ENCODE data around the gene CERT1. TPM values are rescaled to one million over a fixed set of nuclear protein-coding genes. Genes with fewer than 3 reads are reported as not detected.

The CERT1 gene
- total RNA-seq, 4 donors from 2014 or later: 36.9 to 65.8 (median 43.0) TPM

DNA sequence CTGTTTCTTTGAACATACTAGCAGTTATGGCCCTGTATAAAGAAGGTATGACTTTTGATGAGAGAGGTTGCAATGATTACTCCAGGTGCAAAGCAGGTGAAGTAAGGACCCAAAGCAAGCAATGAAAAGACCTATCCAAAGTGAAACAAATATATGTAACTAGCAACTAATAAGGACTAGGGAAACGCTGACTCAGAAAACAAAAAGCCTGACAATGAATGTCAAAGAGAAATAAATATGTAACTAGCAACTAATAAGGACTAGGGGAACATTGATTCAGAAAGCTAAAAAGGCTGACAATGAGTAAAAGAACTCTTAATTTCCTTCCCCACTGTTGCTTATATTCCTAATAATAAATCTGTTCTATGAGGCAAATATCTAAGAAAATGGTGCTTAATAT, 131.3 kb downstream of the CERT1 start:
- intact Hi-C loops (cut with DNase I; ENCODE audit: low total_unique reads): no loop called here
- TF ChIP-seq, protein P1, sequence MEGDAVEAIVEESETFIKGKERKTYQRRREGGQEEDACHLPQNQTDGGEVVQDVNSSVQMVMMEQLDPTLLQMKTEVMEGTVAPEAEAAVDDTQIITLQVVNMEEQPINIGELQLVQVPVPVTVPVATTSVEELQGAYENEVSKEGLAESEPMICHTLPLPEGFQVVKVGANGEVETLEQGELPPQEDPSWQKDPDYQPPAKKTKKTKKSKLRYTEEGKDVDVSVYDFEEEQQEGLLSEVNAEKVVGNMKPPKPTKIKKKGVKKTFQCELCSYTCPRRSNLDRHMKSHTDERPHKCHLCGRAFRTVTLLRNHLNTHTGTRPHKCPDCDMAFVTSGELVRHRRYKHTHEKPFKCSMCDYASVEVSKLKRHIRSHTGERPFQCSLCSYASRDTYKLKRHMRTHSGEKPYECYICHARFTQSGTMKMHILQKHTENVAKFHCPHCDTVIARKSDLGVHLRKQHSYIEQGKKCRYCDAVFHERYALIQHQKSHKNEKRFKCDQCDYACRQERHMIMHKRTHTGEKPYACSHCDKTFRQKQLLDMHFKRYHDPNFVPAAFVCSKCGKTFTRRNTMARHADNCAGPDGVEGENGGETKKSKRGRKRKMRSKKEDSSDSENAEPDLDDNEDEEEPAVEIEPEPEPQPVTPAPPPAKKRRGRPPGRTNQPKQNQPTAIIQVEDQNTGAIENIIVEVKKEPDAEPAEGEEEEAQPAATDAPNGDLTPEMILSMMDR (IDR thresholded peaks at IDR 0.05): no peak
- TF ChIP-seq POLR2A (IDR thresholded peaks at IDR 0.05): no peak
- Histone ChIP-seq H3K27me3 (no peaks in the 10 kb centered on the region), H3K9me3 (no peaks in the 10 kb centered on the region), H3K27ac (no peak overlapping the region), H3K4me1 (no peaks in the 10 kb centered on the region), H3K36me3 (no peaks in the 10 kb centered on the region), H3K4me3 (no peak overlapping the region)
- DNase-seq: no peak

DNA sequence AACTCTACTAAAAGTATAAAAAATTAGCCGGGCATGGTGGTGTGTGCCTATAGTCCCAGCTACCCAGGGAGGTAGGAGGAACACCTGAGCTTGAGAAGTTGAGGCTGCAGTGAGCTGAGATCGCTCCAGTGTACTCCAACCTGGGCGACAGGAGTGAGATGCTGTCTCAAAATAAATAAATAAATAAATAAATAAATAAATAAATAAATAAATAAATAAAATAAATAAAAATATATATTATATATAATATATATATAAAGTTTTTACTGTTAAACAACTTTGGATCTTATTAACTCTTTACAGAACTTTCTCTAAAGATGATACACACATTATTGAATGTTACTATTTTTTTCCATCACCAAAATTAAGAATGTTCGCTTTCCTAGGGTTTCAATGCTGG, 136.0 kb downstream of the CERT1 start:
- Histone ChIP-seq H3K27me3 (no peaks in the 10 kb centered on the region), H3K4me1 (no peaks in the 10 kb centered on the region), H3K4me3 (no peak overlapping the region), H3K27ac (no peak overlapping the region), H3K36me3 (no peaks in the 10 kb centered on the region), H3K9me3 (no peaks in the 10 kb centered on the region)
- intact Hi-C loops (cut with DNase I; ENCODE audit: low total_unique reads): no loop called here
- DNase-seq: no peak
- TF ChIP-seq POLR2A (IDR thresholded peaks at IDR 0.05): no peak
- TF ChIP-seq, protein P1 (IDR thresholded peaks at IDR 0.05): no peak

- Histone ChIP-seq H3K4me1 (no peaks in the 10 kb centered on the region), H3K36me3 (no peaks in the 10 kb centered on the region), H3K27me3 (no peaks in the 10 kb centered on the region), H3K27ac (no peak overlapping the region), H3K9me3 (no peaks in the 10 kb centered on the region), H3K4me3 (no peak overlapping the region)
- no peak for DNase-seq
- TF ChIP-seq, protein P1 (IDR thresholded peaks at IDR 0.05): no peak
- no peak for TF ChIP-seq POLR2A (IDR thresholded peaks at IDR 0.05)
- intact Hi-C loops (cut with DNase I; ENCODE audit: low total_unique reads): no loop called here
Observed at GRCh38 chr5:75374394-75374814, 137.0 kb downstream of the CERT1 start.

DNA sequence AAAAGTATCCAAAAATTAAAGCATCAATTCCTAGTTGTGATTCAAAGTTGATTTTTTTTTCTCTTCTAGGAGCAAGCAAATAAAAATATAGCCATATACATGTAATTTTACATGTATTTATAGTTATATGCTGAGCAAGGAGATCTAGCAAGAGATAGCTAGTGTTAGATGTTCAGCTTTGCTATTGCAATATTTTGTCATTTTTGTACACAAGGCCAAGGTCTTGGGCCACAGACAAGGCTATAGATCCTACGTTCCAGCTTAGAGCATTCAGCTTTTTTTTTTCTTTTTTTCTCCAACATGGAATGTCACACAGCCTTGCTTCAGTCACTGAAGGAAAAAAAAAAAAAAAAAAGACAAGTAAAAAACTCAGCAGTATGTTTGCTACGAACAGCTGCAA, 137.6 kb downstream of the CERT1 start:
- H3K4me1 ChIP-seq: no peaks in the 10 kb centered on the region
- H3K9me3 ChIP-seq: no peaks in the 10 kb centered on the region
- intact Hi-C loops (cut with DNase I; ENCODE audit: low total_unique reads): no loop called here
- H3K27ac ChIP-seq: no peak overlapping the region
- no peak overlapping the region for H3K4me3 ChIP-seq
- no peak for DNase-seq
- TF ChIP-seq, protein P1 (IDR thresholded peaks at IDR 0.05): no peak
- H3K27me3 ChIP-seq: no peaks in the 10 kb centered on the region
- H3K36me3 ChIP-seq: no peaks in the 10 kb centered on the region

DNA sequence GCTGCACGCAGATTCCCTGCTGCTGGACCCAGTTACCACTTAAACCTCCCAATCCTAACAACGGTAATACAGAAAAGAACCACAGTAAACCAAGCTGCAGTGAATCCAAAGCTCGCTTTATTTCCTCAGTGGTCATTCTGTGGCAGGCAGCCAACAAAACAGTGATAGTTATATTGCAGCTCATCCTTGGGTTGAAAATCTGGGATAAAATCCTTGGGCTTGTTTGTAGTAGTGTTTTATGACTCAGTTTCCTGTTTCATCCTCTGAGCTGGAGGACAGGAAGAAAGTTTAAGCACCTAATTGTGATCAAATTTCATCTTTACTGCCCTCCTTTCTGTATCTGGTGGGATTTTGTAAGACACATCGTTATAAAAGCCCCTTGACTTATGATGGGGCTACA, 143.0 kb downstream of the CERT1 start:
- intact Hi-C loops (cut with DNase I; ENCODE audit: low total_unique reads): no loop called here
- Histone ChIP-seq H3K27ac (no peak overlapping the region), H3K36me3 (no peaks in the 10 kb centered on the region), H3K4me1 (no peaks in the 10 kb centered on the region), H3K27me3 (no peaks in the 10 kb centered on the region), H3K9me3 (no peaks in the 10 kb centered on the region), H3K4me3 (no peak overlapping the region)
- no peak for TF ChIP-seq POLR2A (IDR thresholded peaks at IDR 0.05)
- TF ChIP-seq, protein P1 (IDR thresholded peaks at IDR 0.05): no peak
- no peak for DNase-seq
